ENCODE measurements around the gene BTBD8. TPM values are rescaled to one million over a fixed set of nuclear protein-coding genes. Genes with fewer than 3 reads are reported as not detected.
"Not testable (repeated sequence)": the region's sequence is repeated elsewhere in the genome, so short reads cannot be mapped to it uniquely, and the experiment has no call there.

BTBD8 gene
- total RNA-seq, 1 experiment from 2014 or later: 3.9 TPM

- Histone ChIP-seq H2AFZ (ENCODE audit: low read length) (no peak within 1 kb of the TSS), H3K4me3 (ENCODE audit: low read length) (no peak within 1 kb of the TSS), H3K36me3 (ENCODE audit: low read depth, low read length) (no peaks in the 10 kb centered on the region), H3F3A (ENCODE audit: low read length, unreplicated experiment) (no peaks in the 10 kb centered on the region), H3K4me1 (ENCODE audit: insufficient read depth, low read length) (no peaks in the 10 kb centered on the region), H3K79me2 (ENCODE audit: low read length) (no peaks in the 10 kb centered on the region), H3K27ac (ENCODE audit: low read length) (no peak within 1 kb of the TSS), H3K9me2 (replicated peaks; ENCODE audit: low read length) (no peaks in the 10 kb centered on the region), H3K4me2 (ENCODE audit: low read length) (no peak within 1 kb of the TSS), H4K20me1 (ENCODE audit: low read length) (no peaks in the 10 kb centered on the region), H3K9ac (ENCODE audit: low read length) (no peak within 1 kb of the TSS), H3K9me3 (ENCODE audit: low read length) (no peaks in the 10 kb centered on the region), H3K27me3 (ENCODE audit: low read length) (no peaks in the 10 kb centered on the region)
- intact Hi-C loops (cut with micrococcal nuclease): no loop called here
- BruUV-seq (replicated peaks): no TSS peak
- ATAC-seq (no peak), DNase-seq (no peak)
- TF ChIP-seq EZH2 (IDR thresholded peaks at IDR 0.05; ENCODE audit: low read length, unreplicated experiment) (no peak), EZH2phosphoT487 (IDR thresholded peaks at IDR 0.05; ENCODE audit: borderline replicate concordance, low read length) (no peak), CTCF (conservative IDR thresholded peaks at IDR 0.05; ENCODE audit: low read depth, low read length) (no peak)
- ChIA-PET CTCF (no interaction called here), POLR2A (ENCODE audit: unreplicated experiment) (no interaction called here)
These were observed 4.8 kb upstream of the BTBD8 start, which contains the start of gene SETSIP for GRCh38 chr1:92075311-92075710. SETSIP (minus strand) TSS chr1:92075411; CDS start chr1:92075411, 0 bp downstream.

- Histone ChIP-seq H3K9ac (ENCODE audit: low read length) (no peak overlapping the region), H3K4me1 (ENCODE audit: insufficient read depth, low read length) (no peaks in the 10 kb centered on the region), H3K4me2 (ENCODE audit: low read length) (no peak overlapping the region), H3K4me3 (ENCODE audit: low read length) (no peak overlapping the region), H3K9me3 (ENCODE audit: low read length) (no peaks in the 10 kb centered on the region), H3K27me3 (ENCODE audit: low read length) (no peaks in the 10 kb centered on the region), H3F3A (ENCODE audit: low read length, unreplicated experiment) (no peaks in the 10 kb centered on the region), H3K36me3 (ENCODE audit: low read depth, low read length) (no peaks in the 10 kb centered on the region), H4K20me1 (ENCODE audit: low read length) (no peaks in the 10 kb centered on the region), H3K9me2 (replicated peaks; ENCODE audit: low read length) (no peaks in the 10 kb centered on the region), H3K79me2 (ENCODE audit: low read length) (no peaks in the 10 kb centered on the region), H3K27ac (ENCODE audit: low read length) (no peak overlapping the region), H2AFZ (ENCODE audit: low read length) (no peak overlapping the region)
- TF ChIP-seq CTCF (conservative IDR thresholded peaks at IDR 0.05; ENCODE audit: low read depth, low read length) (no peak), EZH2 (IDR thresholded peaks at IDR 0.05; ENCODE audit: low read length, unreplicated experiment) (no peak), EZH2phosphoT487 (IDR thresholded peaks at IDR 0.05; ENCODE audit: borderline replicate concordance, low read length) (no peak)
- ChIA-PET POLR2A (ENCODE audit: unreplicated experiment) (no interaction called here), CTCF (no interaction called here)
- intact Hi-C loops (cut with micrococcal nuclease): no loop called here
- no TSS peak for BruUV-seq (replicated peaks)
- ATAC-seq (no peak), DNase-seq (no peak)
These were observed 3.8 kb upstream of the BTBD8 start for GRCh38 chr1:92076363-92076762.

GRCh38 chr1:92078077-92078476 is 2.1 kb upstream of the BTBD8 start:
- POLR2A ChIA-PET (ENCODE audit: unreplicated experiment); H3K36me3 ChIP-seq (ENCODE audit: low read depth, low read length); H3K9me3 ChIP-seq (ENCODE audit: low read length); BruUV-seq (replicated peaks); intact Hi-C loops (cut with micrococcal nuclease); CTCF ChIA-PET; H3K4me1 ChIP-seq (ENCODE audit: insufficient read depth, low read length); ATAC-seq; H3K9ac ChIP-seq (ENCODE audit: low read length); DNase-seq; H3K27ac ChIP-seq (ENCODE audit: low read length); H3K79me2 ChIP-seq (ENCODE audit: low read length); H3K27me3 ChIP-seq (ENCODE audit: low read length); H3K9me2 ChIP-seq (replicated peaks; ENCODE audit: low read length); H3K4me3 ChIP-seq (ENCODE audit: low read length); H4K20me1 ChIP-seq (ENCODE audit: low read length); H3F3A ChIP-seq (ENCODE audit: low read length, unreplicated experiment); H3K4me2 ChIP-seq (ENCODE audit: low read length); H2AFZ ChIP-seq (ENCODE audit: low read length): not testable (repeated sequence)
